Measurements from ENCODE around the gene COMT. TPM values are rescaled to one million over a fixed set of nuclear protein-coding genes. Genes with fewer than 3 reads are reported as not detected.

Gene COMT
- total and polyA plus RNA-seq, 9 of the 15 experiments (the other 6 are each of a cell fraction or from before 2014, with no cell fraction given), result 12.5 to 351 (median 155) TPM

DNA sequence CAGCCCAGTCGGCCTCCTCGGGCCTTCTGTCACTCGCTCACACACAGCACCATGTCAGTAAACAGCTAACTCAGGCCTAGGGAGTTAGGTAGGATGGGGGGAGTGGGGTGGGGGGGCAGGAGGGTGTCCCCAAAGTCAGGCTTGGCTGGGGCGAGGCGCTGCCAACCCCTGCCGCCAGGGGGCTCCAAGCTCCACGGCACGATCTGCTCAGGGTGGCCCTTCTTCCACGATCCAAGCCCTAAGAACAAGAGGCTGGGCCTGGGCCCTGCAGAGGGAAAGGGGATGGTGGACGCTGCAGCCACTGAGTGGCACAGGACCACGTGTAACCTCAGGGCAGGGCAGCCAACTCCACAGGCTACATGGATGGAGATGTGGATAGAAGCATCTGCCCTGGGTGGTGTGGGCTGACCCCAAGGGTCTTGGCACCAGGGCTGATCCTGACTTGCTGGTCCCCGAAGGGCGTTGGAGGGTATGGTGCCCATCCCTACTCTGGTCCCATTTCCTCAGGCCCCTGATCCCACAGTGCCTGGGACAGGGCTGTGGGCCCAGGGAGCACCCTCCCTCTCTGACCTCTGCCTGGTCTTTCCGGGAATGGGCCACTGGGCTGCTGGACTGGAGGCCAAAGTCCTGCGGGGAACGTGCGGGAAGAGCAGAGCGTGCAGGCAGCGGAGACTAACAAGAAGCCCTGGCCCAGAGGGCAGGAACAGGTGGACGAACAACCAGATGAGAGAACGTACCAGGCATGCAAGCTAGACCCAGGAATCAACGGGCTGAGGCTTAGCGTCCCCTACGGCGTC, 29.1 kb downstream of the COMT start (continued):
- TF ChIP-seq CBX3 (IDR thresholded peaks at IDR 0.05; ENCODE audit: borderline replicate concordance in 1 of 2, low read length in 2 of 2), result peak; percentile 22 to 66; a peak in 2 of 3 replicates
- TF ChIP-seq, protein P1, sequence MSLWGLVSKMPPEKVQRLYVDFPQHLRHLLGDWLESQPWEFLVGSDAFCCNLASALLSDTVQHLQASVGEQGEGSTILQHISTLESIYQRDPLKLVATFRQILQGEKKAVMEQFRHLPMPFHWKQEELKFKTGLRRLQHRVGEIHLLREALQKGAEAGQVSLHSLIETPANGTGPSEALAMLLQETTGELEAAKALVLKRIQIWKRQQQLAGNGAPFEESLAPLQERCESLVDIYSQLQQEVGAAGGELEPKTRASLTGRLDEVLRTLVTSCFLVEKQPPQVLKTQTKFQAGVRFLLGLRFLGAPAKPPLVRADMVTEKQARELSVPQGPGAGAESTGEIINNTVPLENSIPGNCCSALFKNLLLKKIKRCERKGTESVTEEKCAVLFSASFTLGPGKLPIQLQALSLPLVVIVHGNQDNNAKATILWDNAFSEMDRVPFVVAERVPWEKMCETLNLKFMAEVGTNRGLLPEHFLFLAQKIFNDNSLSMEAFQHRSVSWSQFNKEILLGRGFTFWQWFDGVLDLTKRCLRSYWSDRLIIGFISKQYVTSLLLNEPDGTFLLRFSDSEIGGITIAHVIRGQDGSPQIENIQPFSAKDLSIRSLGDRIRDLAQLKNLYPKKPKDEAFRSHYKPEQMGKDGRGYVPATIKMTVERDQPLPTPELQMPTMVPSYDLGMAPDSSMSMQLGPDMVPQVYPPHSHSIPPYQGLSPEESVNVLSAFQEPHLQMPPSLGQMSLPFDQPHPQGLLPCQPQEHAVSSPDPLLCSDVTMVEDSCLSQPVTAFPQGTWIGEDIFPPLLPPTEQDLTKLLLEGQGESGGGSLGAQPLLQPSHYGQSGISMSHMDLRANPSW (CRISPR knock-in tag; IDR thresholded peaks at IDR 0.05), result peak; percentile 99
- no peak for TF ChIP-seq RBM17 (IDR thresholded peaks at IDR 0.05; ENCODE audit: borderline replicate concordance, low read depth, low read length)
- TF ChIP-seq GTF2F1 (IDR thresholded peaks at IDR 0.05; ENCODE audit: low read depth, low read length), result no peak; the same call in 1 of the 2 replicates
- no peak for TF ChIP-seq MTA2 (IDR thresholded peaks at IDR 0.05; ENCODE audit: low read depth)
- no peak for TF ChIP-seq BRF2 (IDR thresholded peaks at IDR 0.05; ENCODE audit: borderline replicate concordance, insufficient read depth, insufficient read length)
- peak; percentile 95; the same call in 1 of the 2 replicates for TF ChIP-seq ARID3B (CRISPR knock-in tag; IDR thresholded peaks at IDR 0.05; ENCODE audit: borderline replicate concordance)
- TF ChIP-seq BRD9 (IDR thresholded peaks at IDR 0.05; ENCODE audit: low read depth, partially characterized antibody), result peak; percentile 34
- no peak for TF ChIP-seq GTF2E2 (tag; IDR thresholded peaks at IDR 0.05)
- TF ChIP-seq SRSF9 (IDR thresholded peaks at IDR 0.05; ENCODE audit: borderline replicate concordance, low read depth, low read length), result no peak
- TF ChIP-seq ESRRA (IDR thresholded peaks at IDR 0.05; ENCODE audit: borderline replicate concordance, low read depth), result peak; percentile 72
- TF ChIP-seq SIN3A (IDR thresholded peaks at IDR 0.05; ENCODE audit: borderline replicate concordance in 2 of 2, control insufficient read depth in 1 of 2, low read depth in 2 of 2, low read length in 2 of 2), result no peak; a peak in 1 of 4 replicates
- TF ChIP-seq ELF4 (CRISPR knock-in tag; IDR thresholded peaks at IDR 0.05), result peak; percentile 64; the same call in 1 of the 2 replicates
- TF ChIP-seq PYGO2 (tag; IDR thresholded peaks at IDR 0.05), result no peak
- TF ChIP-seq, protein P2, sequence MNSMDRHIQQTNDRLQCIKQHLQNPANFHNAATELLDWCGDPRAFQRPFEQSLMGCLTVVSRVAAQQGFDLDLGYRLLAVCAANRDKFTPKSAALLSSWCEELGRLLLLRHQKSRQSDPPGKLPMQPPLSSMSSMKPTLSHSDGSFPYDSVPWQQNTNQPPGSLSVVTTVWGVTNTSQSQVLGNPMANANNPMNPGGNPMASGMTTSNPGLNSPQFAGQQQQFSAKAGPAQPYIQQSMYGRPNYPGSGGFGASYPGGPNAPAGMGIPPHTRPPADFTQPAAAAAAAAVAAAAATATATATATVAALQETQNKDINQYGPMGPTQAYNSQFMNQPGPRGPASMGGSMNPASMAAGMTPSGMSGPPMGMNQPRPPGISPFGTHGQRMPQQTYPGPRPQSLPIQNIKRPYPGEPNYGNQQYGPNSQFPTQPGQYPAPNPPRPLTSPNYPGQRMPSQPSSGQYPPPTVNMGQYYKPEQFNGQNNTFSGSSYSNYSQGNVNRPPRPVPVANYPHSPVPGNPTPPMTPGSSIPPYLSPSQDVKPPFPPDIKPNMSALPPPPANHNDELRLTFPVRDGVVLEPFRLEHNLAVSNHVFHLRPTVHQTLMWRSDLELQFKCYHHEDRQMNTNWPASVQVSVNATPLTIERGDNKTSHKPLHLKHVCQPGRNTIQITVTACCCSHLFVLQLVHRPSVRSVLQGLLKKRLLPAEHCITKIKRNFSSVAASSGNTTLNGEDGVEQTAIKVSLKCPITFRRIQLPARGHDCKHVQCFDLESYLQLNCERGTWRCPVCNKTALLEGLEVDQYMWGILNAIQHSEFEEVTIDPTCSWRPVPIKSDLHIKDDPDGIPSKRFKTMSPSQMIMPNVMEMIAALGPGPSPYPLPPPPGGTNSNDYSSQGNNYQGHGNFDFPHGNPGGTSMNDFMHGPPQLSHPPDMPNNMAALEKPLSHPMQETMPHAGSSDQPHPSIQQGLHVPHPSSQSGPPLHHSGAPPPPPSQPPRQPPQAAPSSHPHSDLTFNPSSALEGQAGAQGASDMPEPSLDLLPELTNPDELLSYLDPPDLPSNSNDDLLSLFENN (IDR thresholded peaks at IDR 0.05; ENCODE audit: low read depth in 2 of 2, low read length in 2 of 2), result peak in 1 of 2 experiments; percentile 59; a peak in 1 of 4 replicates
- no peak for TF ChIP-seq BDP1 (IDR thresholded peaks at IDR 0.05; ENCODE audit: insufficient read depth, insufficient read length)
